IPS-NIHi7 (cell line): ENCODE results near the gene TSBP1.
"Not testable (repeated sequence)": the region's sequence is repeated elsewhere in the genome, so short reads cannot be mapped to it uniquely, and the experiment has no call there.

Source experiments
- DNase-seq: peaks from one replicate; pipeline ENCODE4 v3.0.0; 2012; ENCODE audit warnings: mixed read lengths; ENCODE audit errors: extremely low spot score

The TSBP1 gene

GRCh38 chr6:32375739-32376529 lies 4.2 kb upstream of the TSBP1 start:
- DNase-seq, result no peak

GRCh38 chr6:32371229-32371628 lies 474 bp downstream of the TSBP1 start:
- DNase-seq, result no peak

- no peak for DNase-seq
These were observed 1.2 kb downstream of the TSBP1 start for GRCh38 chr6:32370505-32370904.

DNA sequence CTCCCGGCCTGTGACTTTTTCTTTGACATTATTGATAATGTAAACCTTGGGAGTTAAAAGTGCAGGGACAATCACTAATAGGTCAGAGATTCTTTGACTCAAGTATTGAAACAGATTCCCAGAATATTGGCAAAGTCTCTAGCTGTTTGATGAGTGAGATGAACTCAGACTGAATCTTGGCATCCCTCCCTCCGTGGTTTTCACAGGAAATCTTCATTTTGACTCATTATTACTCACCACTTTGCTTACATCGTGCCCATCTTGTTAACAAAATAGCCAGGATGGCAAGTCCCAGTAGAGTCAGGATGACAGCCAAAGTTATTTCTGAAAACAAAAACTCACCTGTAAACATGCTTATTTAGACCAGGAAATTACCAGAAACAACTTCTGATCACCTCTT lies 2.0 kb downstream of the TSBP1 start:
- DNase-seq, result no peak

DNA sequence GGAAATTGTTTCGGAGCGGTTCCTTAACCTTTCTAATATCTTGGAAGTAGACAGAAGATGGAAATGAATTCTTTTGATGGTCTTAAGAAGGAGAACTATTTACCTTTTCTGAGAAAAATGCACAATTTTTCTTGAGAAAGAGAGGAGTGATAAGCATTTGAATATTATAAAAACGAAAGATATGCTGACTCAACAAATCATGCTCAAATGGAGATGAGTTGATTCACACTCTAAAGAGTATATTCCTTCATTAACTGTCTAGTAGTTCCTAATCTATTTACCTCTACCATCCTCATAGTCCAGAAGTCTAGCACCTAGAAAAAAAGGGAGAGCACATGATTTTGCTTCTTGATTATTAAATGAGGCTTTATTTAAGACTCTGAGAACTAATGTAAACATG lies 4.1 kb downstream of the TSBP1 start:
- DNase-seq, result no peak

DNA sequence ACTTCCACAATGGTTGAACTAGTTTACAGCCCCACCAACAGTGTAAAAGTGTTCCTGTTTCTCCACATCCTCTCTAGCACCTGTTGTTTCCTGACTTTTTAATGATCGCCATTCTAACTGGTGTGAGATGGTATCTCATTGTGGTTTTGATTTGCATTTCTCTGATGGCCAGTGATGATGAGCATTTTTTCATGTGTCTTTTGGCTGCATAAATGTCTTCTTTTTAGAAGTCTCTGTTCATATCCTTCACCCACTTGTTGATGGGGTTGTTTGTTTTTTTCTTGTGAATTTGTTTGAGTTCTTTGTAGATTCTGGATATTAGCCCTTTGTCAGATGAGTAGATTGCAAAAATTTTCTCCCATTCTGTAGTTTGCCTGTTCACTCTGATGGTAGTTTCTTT lies 12.5 kb downstream of the TSBP1 start:
- DNase-seq, result not testable (repeated sequence)

GRCh38 chr6:32358548-32358947 lies 13.2 kb downstream of the TSBP1 start:
- DNase-seq, result not testable (repeated sequence)

- DNase-seq, result no peak
These were observed 16.7 kb downstream of the TSBP1 start for GRCh38 chr6:32355018-32355417.

GRCh38 chr6:32353348-32353747 lies 18.4 kb downstream of the TSBP1 start:
- DNase-seq, result no peak

DNA sequence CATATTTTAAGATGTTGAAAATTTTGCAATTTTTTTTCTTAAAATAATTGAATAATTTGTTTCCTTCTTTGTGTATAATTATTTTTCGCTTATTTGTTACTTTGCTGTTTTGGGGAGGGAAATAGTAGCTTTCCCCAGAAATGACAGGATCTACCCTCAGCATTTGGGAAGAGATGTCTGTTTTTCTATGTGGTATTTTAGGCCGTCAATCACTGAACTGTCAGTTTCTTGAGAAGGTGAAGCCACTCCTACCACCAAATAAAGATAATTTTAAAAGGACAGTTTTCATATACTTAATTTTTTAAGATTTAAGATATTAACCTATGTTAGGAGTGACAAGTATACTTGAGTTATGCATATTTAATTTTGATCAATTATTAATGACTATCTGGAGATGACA lies 31.5 kb downstream of the TSBP1 start:
- DNase-seq, result no peak

GRCh38 chr6:32337186-32337805 lies 34.4 kb downstream of the TSBP1 start:
- no peak for DNase-seq

- no peak for DNase-seq
These were observed 39.3 kb downstream of the TSBP1 start for GRCh38 chr6:32332433-32332832.

DNA sequence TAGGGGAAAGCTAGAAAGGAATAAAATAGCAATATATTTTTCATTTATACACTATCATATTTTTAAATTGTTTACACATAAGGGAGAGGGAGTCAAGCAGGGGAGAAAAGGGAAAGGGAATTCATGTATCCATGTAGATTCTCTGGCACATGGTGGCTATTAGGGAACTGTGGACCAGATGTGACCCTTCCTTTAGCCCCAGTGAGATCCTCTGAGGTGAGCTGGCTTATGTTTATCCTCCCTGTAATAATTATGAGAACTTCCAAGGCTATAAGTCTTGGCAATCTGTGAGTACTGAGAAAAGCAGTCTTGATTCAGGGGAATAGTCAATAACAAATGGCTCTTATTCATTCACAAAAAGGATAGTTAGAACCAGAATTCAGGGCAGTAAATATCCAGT lies 42.6 kb downstream of the TSBP1 start:
- no peak for DNase-seq

- DNase-seq, result no peak
These were observed 44.6 kb downstream of the TSBP1 start for GRCh38 chr6:32327103-32327502.

- no peak for DNase-seq
These were observed 53.2 kb downstream of the TSBP1 start for GRCh38 chr6:32318501-32318900.

DNA sequence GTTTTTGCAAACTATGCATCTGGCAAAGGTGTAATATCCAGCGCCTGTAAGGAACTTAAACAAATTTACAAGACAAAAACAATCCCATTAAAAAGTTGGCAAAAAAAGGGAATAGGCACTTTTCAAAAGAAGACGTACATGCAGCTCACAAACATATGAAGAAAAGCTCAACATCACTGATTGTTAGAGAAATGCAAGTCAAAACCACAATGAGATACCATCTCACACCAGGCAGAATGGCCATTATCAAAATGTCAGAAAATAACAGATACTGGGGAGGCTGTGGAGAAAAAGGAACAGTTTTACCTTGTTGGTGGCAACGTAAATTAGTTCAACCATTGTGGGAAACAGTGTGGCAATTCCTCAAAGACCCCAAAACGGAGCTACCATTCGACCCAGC lies 54.2 kb downstream of the TSBP1 start:
- no peak for DNase-seq

GRCh38 chr6:32313964-32314363 lies 57.7 kb downstream of the TSBP1 start:
- DNase-seq, result no peak

DNA sequence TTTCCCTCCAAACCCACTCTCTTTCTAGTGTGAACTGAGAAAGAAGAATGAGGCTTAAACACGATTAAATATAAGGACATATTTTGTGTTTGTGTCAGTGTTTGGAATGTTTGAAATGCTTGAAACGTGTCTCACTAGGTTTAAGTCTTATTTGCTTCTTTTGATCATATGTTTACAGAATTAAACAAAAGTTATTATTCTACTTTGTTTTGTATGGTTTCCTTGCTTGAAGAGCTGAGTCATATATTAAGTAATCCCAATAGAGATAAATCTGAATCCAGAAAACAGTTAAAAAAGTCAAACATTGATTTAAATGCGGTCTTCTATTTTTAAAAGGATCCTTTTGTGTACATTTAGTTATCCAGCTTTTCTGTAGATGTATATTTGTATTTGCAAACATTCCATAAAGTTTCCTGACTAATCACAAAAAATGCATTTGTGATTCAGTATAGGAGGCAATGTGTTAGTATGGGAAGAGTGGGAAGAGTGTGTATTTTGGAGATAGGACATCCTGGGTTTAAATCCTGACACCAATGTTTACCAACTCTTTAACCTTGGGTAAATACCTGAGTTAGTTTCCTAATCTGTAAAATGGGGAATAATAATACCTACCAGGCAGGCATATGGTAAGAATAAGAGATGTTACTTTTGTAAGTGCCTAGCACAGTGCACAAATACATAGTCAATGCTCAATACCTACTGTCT lies 72.9 kb downstream of the TSBP1 start:
- DNase-seq, result no peak

GRCh38 chr6:32294980-32295379 lies 76.7 kb downstream of the TSBP1 start:
- DNase-seq, result not testable (repeated sequence)

DNA sequence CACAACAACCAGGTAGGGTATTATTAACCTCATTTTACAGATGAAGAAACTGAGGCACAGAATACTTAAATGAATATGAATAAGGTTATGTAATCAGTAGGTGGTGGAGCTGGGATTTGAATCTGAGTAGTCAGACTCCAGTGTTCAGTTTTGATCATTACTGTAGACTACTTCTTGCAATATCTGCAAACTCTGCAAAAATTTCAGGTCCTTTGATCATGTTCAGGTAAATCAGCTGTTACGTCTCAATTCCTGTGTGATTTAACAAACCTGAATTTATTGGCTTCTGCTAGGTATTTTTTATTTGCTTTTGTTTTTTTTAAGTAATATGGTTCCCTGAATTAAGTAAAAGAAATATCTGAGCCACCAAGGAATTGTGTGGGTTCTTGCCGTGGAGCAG lies 77.1 kb downstream of the TSBP1 start:
- DNase-seq, result no peak

GRCh38 chr6:32293695-32294094 lies 78.0 kb downstream of the TSBP1 start:
- no peak for DNase-seq

GRCh38 chr6:32291543-32291942 lies 80.2 kb downstream of the TSBP1 start:
- DNase-seq, result no peak

DNA sequence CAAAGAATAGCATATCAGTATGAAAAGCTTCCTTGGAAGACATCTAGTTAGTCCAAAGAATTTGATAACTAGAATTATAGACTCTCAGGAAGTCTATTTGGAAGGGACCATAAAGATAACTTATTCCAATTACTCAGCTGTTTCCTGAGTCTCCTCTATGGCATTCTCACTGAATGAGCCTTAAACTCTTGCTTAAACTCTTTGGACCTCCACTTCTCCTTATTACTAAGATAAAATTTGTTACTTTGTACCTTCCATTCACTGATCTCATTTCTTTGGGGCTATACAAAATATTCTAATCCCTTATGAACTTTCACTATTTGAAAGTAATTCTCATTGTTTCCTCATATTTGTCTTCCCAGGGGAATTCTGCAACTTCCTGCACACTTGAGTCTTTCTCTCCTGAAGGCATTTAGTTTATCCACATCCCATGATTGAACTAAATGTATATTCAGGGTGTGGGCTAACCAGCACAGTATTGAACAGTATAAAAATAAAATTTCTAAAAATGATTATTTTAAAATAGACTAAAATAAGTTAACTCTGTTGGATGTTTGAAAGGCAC lies 80.7 kb downstream of the TSBP1 start:
- no peak for DNase-seq
